SU-DHL-6 (cell line): Measurements from ENCODE around the gene CCDC70.

Experiments used
- H2AFZ ChIP-seq: fragments of 200-600 bp; sonication (generic); 2 replicates; pipeline ENCODE4 v1.6.1; 2014; ENCODE audit warnings: low read depth, mild to moderate bottlenecking, moderate library complexity, mixed read lengths, antibody characterized with exemption, low read length; ENCODE audit not compliant: severe bottlenecking
- H3F3A ChIP-seq: fragments of 200-600 bp; shearing (Covaris generic); 2 replicates; pipeline ENCODE4 v1.6.0; 2016; ENCODE audit warnings: antibody characterized with exemption, mild to moderate bottlenecking; ENCODE audit not compliant: insufficient read depth
- H3K27ac ChIP-seq: fragments of 200-600 bp; sonication (generic); 2 replicates; pipeline ENCODE4 v1.5.1; 2016; ENCODE audit warnings: low read depth, mild to moderate bottlenecking, low read length, moderate library complexity, mixed read lengths
- H3K27me3 ChIP-seq: fragments of 200-600 bp; sonication (generic), shearing (Covaris generic); 2 replicates; pipeline ENCODE4 v1.6.0; 2014; ENCODE audit warnings: mild to moderate bottlenecking, low read length
- H3K36me3 ChIP-seq: fragments of 200-600 bp; sonication (generic); 2 replicates; pipeline ENCODE4 v1.6.1; 2014; ENCODE audit warnings: mild to moderate bottlenecking, low read length, mixed read lengths
- H3K4me2 ChIP-seq: fragments of 300-600, 200-600 bp; shearing (Covaris generic), sonication (generic); 2 replicates; pipeline ENCODE4 v1.6.0; 2014; ENCODE audit warnings: low read length, low read depth, mild to moderate bottlenecking; ENCODE audit not compliant: poor library complexity, severe bottlenecking
- H3K4me3 ChIP-seq: fragments of 200-600 bp; sonication (generic); 2 replicates; pipeline ENCODE4 v1.5.1; 2014; ENCODE audit warnings: antibody characterized with exemption, low read length, mild to moderate bottlenecking, mixed read lengths; ENCODE audit not compliant: insufficient read depth, poor library complexity, severe bottlenecking
- H3K79me2 ChIP-seq: fragments of 200-600 bp; sonication (generic); 2 replicates; pipeline ENCODE4 v1.6.1; 2014; ENCODE audit warnings: mild to moderate bottlenecking, low read length, moderate library complexity; ENCODE audit not compliant: insufficient read depth
- H3K9ac ChIP-seq: fragments of 200-600 bp; sonication (generic); 2 replicates; pipeline ENCODE4 v1.7.0; 2014; ENCODE audit warnings: mild to moderate bottlenecking, low read length
- H3K9me2 ChIP-seq: fragments of 200-600 bp; sonication (generic); replicated peaks from 2 replicates; pipeline ENCODE4 v1.6.1; 2014; ENCODE audit warnings: low read length; ENCODE audit not compliant: insufficient read depth
- H3K9me3 ChIP-seq: fragments of 200-600 bp; sonication (generic); 2 replicates; pipeline ENCODE4 v1.6.1; 2014; ENCODE audit warnings: low read length, mixed read lengths; ENCODE audit not compliant: insufficient read depth
- H4K20me1 ChIP-seq: fragments of 200-600 bp; sonication (generic); 2 replicates; pipeline ENCODE4 v1.6.1; 2014; ENCODE audit warnings: low read depth, mild to moderate bottlenecking, antibody characterized with exemption, low read length, moderate library complexity, mixed read lengths
- CTCF ChIP-seq: fragments of 200-600 bp; sonication (generic); IDR thresholded peaks from one replicate; pipeline ENCODE4 v1.5.1; 2017; ENCODE audit warnings: antibody characterized with exemption, mild to moderate bottlenecking, low read length, moderate library complexity; ENCODE audit not compliant: insufficient read depth, poor library complexity, severe bottlenecking
- EZH2phosphoT487 ChIP-seq: fragments of 200-600 bp; sonication (generic), shearing (Covaris generic); conservative IDR thresholded peaks from 2 replicates; pipeline ENCODE4 v1.6.1; 2018; ENCODE audit warnings: mild to moderate bottlenecking, antibody characterized with exemption, low read length, moderate library complexity, mixed read lengths

The CCDC70 gene

GRCh38 chr13:51873117-51873798 lies 11.5 kb downstream of the CCDC70 start:
- H3K4me2 ChIP-seq: no peak overlapping the region
- no peak overlapping the region for H3K9ac ChIP-seq
- no peaks in the 10 kb centered on the region for H3F3A ChIP-seq
- no peak overlapping the region for H3K27ac ChIP-seq
- H3K9me3 ChIP-seq: no peaks in the 10 kb centered on the region
- no peaks in the 10 kb centered on the region for H3K79me2 ChIP-seq
- no peaks in the 10 kb centered on the region for H3K27me3 ChIP-seq
- TF ChIP-seq EZH2phosphoT487: no peak
- TF ChIP-seq CTCF: no peak
- H4K20me1 ChIP-seq: no peaks in the 10 kb centered on the region
- no peak overlapping the region for H2AFZ ChIP-seq
- H3K4me3 ChIP-seq: no peak overlapping the region
- no peaks in the 10 kb centered on the region for H3K36me3 ChIP-seq
- no peaks in the 10 kb centered on the region for H3K9me2 ChIP-seq

GRCh38 chr13:51873837-51874236 lies 12.1 kb downstream of the CCDC70 start:
- Histone ChIP-seq H3F3A (no peaks in the 10 kb centered on the region), H4K20me1 (no peaks in the 10 kb centered on the region), H3K27me3 (no peaks in the 10 kb centered on the region), H3K9ac (no peak overlapping the region), H2AFZ (no peak overlapping the region), H3K27ac (no peak overlapping the region), H3K4me3 (no peak overlapping the region), H3K79me2 (no peaks in the 10 kb centered on the region), H3K4me2 (no peak overlapping the region), H3K9me3 (no peaks in the 10 kb centered on the region), H3K36me3 (no peaks in the 10 kb centered on the region), H3K9me2 (no peaks in the 10 kb centered on the region)
- no peak for TF ChIP-seq CTCF
- no peak for TF ChIP-seq EZH2phosphoT487

DNA sequence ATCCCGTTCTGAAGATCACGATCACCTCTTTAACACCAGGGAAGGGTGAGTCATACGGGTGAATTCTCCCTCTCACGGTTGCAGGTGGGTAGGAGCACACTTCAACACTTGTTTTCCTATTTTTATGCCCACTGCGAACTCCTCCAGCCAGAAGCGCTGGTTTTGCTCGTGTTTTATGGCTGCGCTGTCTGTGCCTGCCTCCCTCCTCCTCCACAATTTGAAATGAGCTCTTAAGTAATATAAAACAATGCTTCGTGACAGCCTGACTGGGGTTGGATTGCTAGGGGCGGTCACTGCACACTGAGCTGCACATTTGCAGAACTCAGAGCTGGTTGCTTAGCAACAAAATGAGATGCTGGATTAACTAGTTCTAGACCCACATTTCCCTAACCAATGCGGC lies 12.9 kb downstream of the CCDC70 start:
- TF ChIP-seq CTCF: no peak
- no peak for TF ChIP-seq EZH2phosphoT487
- no peak overlapping the region for H3K9ac ChIP-seq

GRCh38 chr13:51879133-51879532 lies 17.4 kb downstream of the CCDC70 start:
- Histone ChIP-seq H3K36me3 (no peaks in the 10 kb centered on the region), H3K4me2 (no peak overlapping the region), H4K20me1 (no peaks in the 10 kb centered on the region), H3K79me2 (no peaks in the 10 kb centered on the region), H3F3A (no peaks in the 10 kb centered on the region), H2AFZ (no peak overlapping the region), H3K9me2 (no peaks in the 10 kb centered on the region), H3K9ac (no peak overlapping the region), H3K27me3 (no peaks in the 10 kb centered on the region), H3K4me3 (no peak overlapping the region), H3K9me3 (peaks cover 12% of the 10 kb centered on the region; the same call in 1 of the 2 replicates), H3K27ac (no peak overlapping the region)
- TF ChIP-seq CTCF: no peak
- TF ChIP-seq EZH2phosphoT487: no peak

More for the DNA sequence above, 12.9 kb downstream of the CCDC70 start:
- H3K27me3 ChIP-seq: no peaks in the 10 kb centered on the region
- no peaks in the 10 kb centered on the region for H3K79me2 ChIP-seq
- H2AFZ ChIP-seq: no peak overlapping the region
- H3K4me2 ChIP-seq: no peak overlapping the region
- no peak overlapping the region for H3K4me3 ChIP-seq
- no peaks in the 10 kb centered on the region for H3K9me3 ChIP-seq
- no peaks in the 10 kb centered on the region for H3F3A ChIP-seq
- H3K27ac ChIP-seq: no peak overlapping the region
- H3K9me2 ChIP-seq: no peaks in the 10 kb centered on the region
- H3K36me3 ChIP-seq: no peaks in the 10 kb centered on the region
- no peaks in the 10 kb centered on the region for H4K20me1 ChIP-seq
